PC-9 (cell line): Measurements from ENCODE around the gene SESN1. TPM values are rescaled to one million over a fixed set of nuclear protein-coding genes. Genes with fewer than 3 reads are reported as not detected.
A peak's percentile ranks its signal among the peaks of the same experiment; 100 is the strongest.

Source experiments
- BruUV-seq: library from RNA; stranded (reverse); fragments of 400-500 nt; replicated peaks from 2 replicates; lab custom pipeline; 2021; lab: Mats Ljungman, UMichigan
- CTCF ChIA-PET: fragments of 300-600 bp; sonication (Branson Sonifier 250); formaldehyde crosslinking; loops from one replicate; lab custom pipeline; 2022; ENCODE audit warnings: antibody characterized with exemption; lab: Charles Lee
- POLR2A ChIA-PET: fragments of 300-600 bp; sonication (Branson Sonifier 250); formaldehyde crosslinking; loops from one replicate; lab custom pipeline; 2022; ENCODE audit warnings: antibody characterized with exemption; ENCODE audit not compliant: unreplicated experiment; lab: Charles Lee
- DNase-seq, 2 experiments: peaks; one replicate each; pipeline versions ENCODE4 v3.0.0 to v3.0.0-alpha.2; 2015 to 2022; ENCODE audit warnings: mixed read lengths in 1 of 2
- H2AFZ ChIP-seq: fragments of 200-600 bp; sonication (generic); 2 replicates; pipeline ENCODE4 v1.8.1; 2017; ENCODE audit warnings: antibody characterized with exemption
- H3F3A ChIP-seq: fragments of 200-600 bp; sonication (generic); 2 replicates; pipeline ENCODE4 v1.8.1; 2017; ENCODE audit warnings: antibody characterized with exemption, mild to moderate bottlenecking, low read depth; ENCODE audit not compliant: insufficient read depth
- H3K27ac ChIP-seq: fragments of 200-600 bp; sonication (generic); 2 replicates; pipeline ENCODE4 v1.6.1; 2016; ENCODE audit warnings: mixed run types
- H3K27me3 ChIP-seq: fragments of 200-600 bp; sonication (generic); 2 replicates; pipeline ENCODE4 v1.6.1; 2016; ENCODE audit warnings: low read depth, mixed run types; ENCODE audit not compliant: insufficient read depth
- H3K36me3 ChIP-seq: fragments of 200-600 bp; sonication (generic); 2 replicates; pipeline ENCODE4 v1.6.1; 2016; ENCODE audit warnings: low read depth, mixed run types
- H3K4me1 ChIP-seq: fragments of 200-600 bp; sonication (generic); replicated peaks from 2 replicates; pipeline ENCODE4 v1.6.1; 2016; ENCODE audit warnings: mixed run types; ENCODE audit not compliant: insufficient read depth
- H3K4me2 ChIP-seq: fragments of 200-600 bp; sonication (generic); 2 replicates; pipeline ENCODE4 v1.6.1; 2017; ENCODE audit warnings: mixed run types
- H3K4me3 ChIP-seq: fragments of 200-600 bp; sonication (generic); 2 replicates; pipeline ENCODE4 v1.6.1; 2016; ENCODE audit warnings: mixed run types
- H3K79me2 ChIP-seq: fragments of 200-600 bp; sonication (generic); 2 replicates; pipeline ENCODE4 v1.6.1; 2017; ENCODE audit warnings: low read depth, mixed run types
- H3K9me2 ChIP-seq: fragments of 200-600 bp; sonication (generic); 2 replicates; pipeline ENCODE4 v1.8.1; 2017; ENCODE audit warnings: mild to moderate bottlenecking; ENCODE audit not compliant: insufficient read depth
- H3K9me3 ChIP-seq: fragments of 200-600 bp; sonication (generic); 2 replicates; pipeline ENCODE4 v1.8.1; 2016; ENCODE audit warnings: low read depth; ENCODE audit not compliant: insufficient read depth
- H4K20me1 ChIP-seq: fragments of 200-600 bp; sonication (generic); 2 replicates; pipeline ENCODE4 v1.8.1; 2017; ENCODE audit not compliant: insufficient read depth
- EZH2 ChIP-seq: fragments of 200-600 bp; sonication (generic); IDR thresholded peaks from 2 replicates; pipeline ENCODE4 v1.8.0; 2017; ENCODE audit warnings: antibody characterized with exemption, low read depth
- intact Hi-C: fragments of 100-400 bp; cut with micrococcal nuclease; formaldehyde crosslinking; loops from one replicate; pipeline ENCODE4 v1.10.0; 2022; ENCODE audit not compliant: unreplicated experiment
- total RNA-seq: library from RNA; stranded (reverse); gene quantifications from 2 replicates; pipeline ENCODE4 v1.2.3, GENCODE V29; 2021
- TF ChIP-seq, protein P1 (sequence below): fragments of 200-600 bp; sonication (generic); conservative IDR thresholded peaks from 2 replicates; pipeline ENCODE4 v1.6.1; 2017; ENCODE audit warnings: mixed run types, antibody characterized with exemption, mild to moderate bottlenecking, moderate library complexity

Gene SESN1
- total RNA-seq, 1 experiment from 2014 or later, result 6.5 TPM

DNA sequence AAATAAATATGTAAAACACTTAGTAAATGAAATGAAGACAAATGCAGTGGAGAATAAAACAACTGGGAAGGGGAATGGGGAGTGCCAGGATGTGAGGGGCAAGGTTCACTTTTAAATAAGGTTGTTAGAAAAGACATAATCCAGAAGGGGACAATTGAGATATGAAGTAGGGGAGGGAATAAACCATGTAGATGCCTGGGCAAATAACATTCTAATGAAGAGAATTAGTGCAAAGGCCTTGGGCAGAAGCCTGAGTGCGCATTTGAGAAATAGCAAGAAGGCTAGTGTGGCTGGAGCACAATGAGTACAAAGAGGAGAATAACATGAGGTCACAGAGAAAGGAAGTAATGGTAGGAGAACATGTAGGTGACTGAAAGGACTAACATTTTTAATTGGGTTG lies 3.0 kb upstream of the SESN1 start:
- Histone ChIP-seq H2AFZ (no peak overlapping the region), H4K20me1 (no peaks in the 10 kb centered on the region; the same call in 1 of the 2 replicates), H3K9me2 (no peaks in the 10 kb centered on the region), H3K4me2 (no peak overlapping the region), H3K4me1 (peaks cover 23% of the 10 kb centered on the region), H3F3A (peaks cover 15% of the 10 kb centered on the region), H3K4me3 (no peak overlapping the region), H3K27me3 (no peaks in the 10 kb centered on the region), H3K36me3 (no peaks in the 10 kb centered on the region), H3K9me3 (no peaks in the 10 kb centered on the region), H3K79me2 (peaks cover 38% of the 10 kb centered on the region), H3K27ac (no peak overlapping the region)
- intact Hi-C loops, result loop anchor here (10.0 kb wide), 2 partner anchors 387 to 597 kb away; partner anchors contain the start of genes AK9, FIG4 and ZBTB24
- DNase-seq, result no peak
- no TSS peak for BruUV-seq
- no peak for TF ChIP-seq EZH2
- TF ChIP-seq, protein P1, sequence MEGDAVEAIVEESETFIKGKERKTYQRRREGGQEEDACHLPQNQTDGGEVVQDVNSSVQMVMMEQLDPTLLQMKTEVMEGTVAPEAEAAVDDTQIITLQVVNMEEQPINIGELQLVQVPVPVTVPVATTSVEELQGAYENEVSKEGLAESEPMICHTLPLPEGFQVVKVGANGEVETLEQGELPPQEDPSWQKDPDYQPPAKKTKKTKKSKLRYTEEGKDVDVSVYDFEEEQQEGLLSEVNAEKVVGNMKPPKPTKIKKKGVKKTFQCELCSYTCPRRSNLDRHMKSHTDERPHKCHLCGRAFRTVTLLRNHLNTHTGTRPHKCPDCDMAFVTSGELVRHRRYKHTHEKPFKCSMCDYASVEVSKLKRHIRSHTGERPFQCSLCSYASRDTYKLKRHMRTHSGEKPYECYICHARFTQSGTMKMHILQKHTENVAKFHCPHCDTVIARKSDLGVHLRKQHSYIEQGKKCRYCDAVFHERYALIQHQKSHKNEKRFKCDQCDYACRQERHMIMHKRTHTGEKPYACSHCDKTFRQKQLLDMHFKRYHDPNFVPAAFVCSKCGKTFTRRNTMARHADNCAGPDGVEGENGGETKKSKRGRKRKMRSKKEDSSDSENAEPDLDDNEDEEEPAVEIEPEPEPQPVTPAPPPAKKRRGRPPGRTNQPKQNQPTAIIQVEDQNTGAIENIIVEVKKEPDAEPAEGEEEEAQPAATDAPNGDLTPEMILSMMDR, result no peak
- CTCF ChIA-PET, result no interaction called here
- POLR2A ChIA-PET, result interaction anchor here (0.7 kb wide), 1 partner anchor 448 kb away, joined by 3 read pairs; no protein-coding TSS in a partner anchor

DNA sequence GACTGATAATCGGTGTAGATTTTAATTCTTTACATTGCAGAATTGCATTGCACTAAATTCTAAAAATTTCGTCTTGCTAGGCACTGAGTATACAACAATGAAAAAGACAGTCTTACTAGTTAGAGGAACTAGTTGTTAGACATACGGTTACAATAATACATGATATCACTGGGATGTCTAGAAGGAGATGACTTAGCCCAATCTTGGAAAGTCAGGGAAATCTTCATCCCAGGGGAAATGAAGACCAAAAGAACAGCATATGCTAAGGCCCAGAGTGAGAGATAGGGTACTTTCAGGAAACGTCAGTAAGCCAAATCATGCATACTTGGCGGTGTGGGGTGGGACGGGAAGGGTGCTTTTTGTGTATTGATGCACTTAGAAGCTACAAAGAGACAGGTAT lies 1.6 kb upstream of the SESN1 start:
- CTCF ChIA-PET, result no interaction called here

DNA sequence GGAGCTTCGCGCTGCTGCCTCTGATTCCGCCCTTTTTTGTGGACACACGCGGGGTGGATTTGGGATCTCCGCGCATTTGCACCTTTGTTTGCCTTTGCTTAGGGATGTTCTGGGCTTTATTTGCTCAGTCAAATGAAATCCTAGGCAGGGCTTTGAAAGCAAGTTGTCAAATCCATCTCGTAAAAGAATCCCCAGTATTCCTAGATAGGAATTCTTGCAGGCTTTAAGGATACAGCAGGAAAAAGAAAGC lies 1.1 kb upstream of the SESN1 start:
- BruUV-seq, result no TSS peak
- H3K9me2 ChIP-seq, result no peaks in the 10 kb centered on the region
- H3K4me2 ChIP-seq, result peak overlapping the region; percentile 91

More for the DNA sequence above, 1.6 kb upstream of the SESN1 start:
- Histone ChIP-seq H3K4me3 (peak overlapping the region; percentile 80), H3K27ac (no peak overlapping the region; the same call in 1 of the 2 replicates), H3K4me2 (peak overlapping the region; percentile 91), H3K9me3 (no peaks in the 10 kb centered on the region), H3F3A (peaks cover 15% of the 10 kb centered on the region), H3K4me1 (peaks cover 36% of the 10 kb centered on the region), H4K20me1 (no peaks in the 10 kb centered on the region; the same call in 1 of the 2 replicates), H2AFZ (peak overlapping the region; percentile 99), H3K79me2 (peaks cover 52% of the 10 kb centered on the region), H3K36me3 (no peaks in the 10 kb centered on the region), H3K27me3 (no peaks in the 10 kb centered on the region), H3K9me2 (no peaks in the 10 kb centered on the region)
- no TSS peak for BruUV-seq
- POLR2A ChIA-PET, result interaction anchor here (0.6 to 0.7 kb wide), 2 partner anchors 634 to 1136 kb away, joined by 3 to 5 read pairs; no protein-coding TSS in a partner anchor
- intact Hi-C loops, result loop anchor here (10.0 kb wide), 2 partner anchors 389 to 599 kb away; partner anchors contain the start of genes AK9, FIG4 and ZBTB24
- no peak for DNase-seq
- no peak for TF ChIP-seq EZH2

More for the DNA sequence above, 1.1 kb upstream of the SESN1 start:
- intact Hi-C loops, result loop anchor here (1.0 to 10.0 kb wide), 5 partner anchors 77 to 835 kb away; partner anchors contain the start of genes AK9, CD164, FIG4 and SNX3
- H3K79me2 ChIP-seq, result peaks cover 54% of the 10 kb centered on the region
- H3K36me3 ChIP-seq, result no peaks in the 10 kb centered on the region
- DNase-seq, result no peak
- no peaks in the 10 kb centered on the region for H3K9me3 ChIP-seq
- H3K27me3 ChIP-seq, result no peaks in the 10 kb centered on the region
- H3F3A ChIP-seq, result peaks cover 15% of the 10 kb centered on the region
- ChIA-PET CTCF (no interaction called here), POLR2A (interaction anchor here (0.6 kb wide), 2 partner anchors 345 to 364 kb away, joined by 4 to 6 read pairs; partner anchors contain the start of genes PPIL6 and SMPD2)
- no peaks in the 10 kb centered on the region; the same call in 1 of the 2 replicates for H4K20me1 ChIP-seq
- H3K27ac ChIP-seq, result peak overlapping the region; percentile 90
- TF ChIP-seq, protein P1, result no peak
- no peak for TF ChIP-seq EZH2
- peak overlapping the region; percentile 99 for H2AFZ ChIP-seq
- peak overlapping the region; percentile 80 for H3K4me3 ChIP-seq
- peaks cover 36% of the 10 kb centered on the region for H3K4me1 ChIP-seq
